Retinal pigment epithelial cell (primary cell): Measurements from ENCODE around the gene CNKSR3.

Source experiments
- DNase-seq: peaks from one replicate; pipeline ENCODE4 v3.0.0-alpha.2; 2010; ENCODE audit warnings: low read depth
- H3K4me3 ChIP-seq: 2 replicates; pipeline ENCODE4 v1.5.1; 2011; ENCODE audit warnings: mild to moderate bottlenecking, low read length, control low read depth, moderate library complexity
- CTCF ChIP-seq: conservative IDR thresholded peaks from 2 replicates; pipeline ENCODE4 v1.5.1; 2011; ENCODE audit warnings: low read depth, low read length, control low read depth, inconsistent platforms

Gene CNKSR3

GRCh38 chr6:154510144-154510905, at the start of gene CNKSR3:
CNKSR3 (minus strand) TSS chr6:154510685; CDS start chr6:154510114, 571 bp downstream.
- DNase-seq: peak; percentile 73
- TF ChIP-seq CTCF: no peak
- peak within 1 kb of the TSS; percentile 88 for H3K4me3 ChIP-seq

- H3K4me3 ChIP-seq: no peak overlapping the region
- DNase-seq: no peak
- TF ChIP-seq CTCF: no peak
These were observed 48.5 kb upstream of the CNKSR3 start for GRCh38 chr6:154558984-154559383.

DNA sequence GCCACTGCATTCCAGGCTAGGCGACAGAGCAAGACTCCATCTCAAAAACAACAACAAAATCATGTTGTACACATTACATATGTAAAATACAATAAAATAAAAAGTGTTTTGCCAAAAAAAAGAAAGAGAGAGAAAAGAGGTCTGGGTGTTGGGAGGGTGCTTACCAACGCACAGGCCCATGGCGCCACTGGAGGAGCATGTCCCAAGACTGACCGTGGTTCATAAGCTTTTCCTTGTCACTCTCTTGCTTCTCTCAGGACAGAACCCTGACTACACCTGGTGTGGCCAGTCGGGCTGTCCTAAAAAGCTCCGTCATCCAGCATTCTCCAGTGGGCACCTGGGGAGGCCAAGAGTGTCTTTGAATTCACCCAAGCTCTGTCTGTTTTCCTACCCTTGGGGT, 48.0 kb upstream of the CNKSR3 start:
- no peak for DNase-seq
- no peak overlapping the region for H3K4me3 ChIP-seq
- no peak for TF ChIP-seq CTCF

GRCh38 chr6:154555073-154555677, 44.7 kb upstream of the CNKSR3 start:
- DNase-seq: peak; percentile 99
- TF ChIP-seq CTCF: no peak
- H3K4me3 ChIP-seq: no peak overlapping the region

- DNase-seq: no peak
- TF ChIP-seq CTCF: no peak
- no peak overlapping the region for H3K4me3 ChIP-seq
These were observed 44.0 kb upstream of the CNKSR3 start for GRCh38 chr6:154554491-154554890.

DNA sequence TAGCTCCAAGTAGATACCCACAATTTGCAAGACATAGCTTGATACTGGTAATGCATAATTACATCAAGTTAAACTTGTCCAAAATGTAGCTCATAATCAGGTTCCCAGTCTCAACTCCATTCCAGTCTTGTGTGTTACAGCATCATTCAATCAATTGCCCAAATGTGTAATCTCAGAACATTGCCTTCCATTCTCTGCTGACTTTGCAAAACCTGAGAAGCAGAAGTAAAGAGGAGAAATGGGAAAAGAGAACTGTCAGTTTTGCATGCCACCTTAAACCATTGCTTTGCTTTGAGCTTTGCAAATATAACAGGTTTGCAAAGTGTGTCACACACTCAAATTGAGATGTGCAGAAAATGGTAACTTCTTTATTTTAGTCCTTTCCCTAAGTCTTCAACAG, 40.3 kb upstream of the CNKSR3 start:
- H3K4me3 ChIP-seq: no peak overlapping the region
- no peak for DNase-seq
- TF ChIP-seq CTCF: no peak

DNA sequence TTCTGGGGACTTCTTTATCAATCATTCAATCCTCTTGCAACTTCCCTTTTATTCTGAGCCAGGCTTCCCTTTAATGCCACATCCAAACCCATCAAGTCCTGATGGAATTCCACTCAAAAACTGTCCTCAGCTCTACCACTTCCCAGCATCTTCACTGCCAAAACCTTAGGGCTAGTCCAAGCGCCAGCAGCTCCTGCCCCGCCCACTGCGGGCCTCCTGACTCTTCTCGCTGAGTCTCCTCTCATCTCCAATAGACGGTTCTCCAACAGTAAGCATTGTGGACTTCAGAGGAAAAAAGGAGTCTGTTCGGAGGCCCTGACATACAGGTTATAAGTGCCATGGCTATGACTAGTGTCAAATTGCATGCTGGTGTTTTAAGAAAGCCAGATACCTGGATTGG, 38.7 kb upstream of the CNKSR3 start:
- TF ChIP-seq CTCF: no peak
- DNase-seq: no peak
- no peak overlapping the region for H3K4me3 ChIP-seq
